BLaER1 (cell line): ENCODE measurements around the gene ANKMY1.

Experiments used
- H3K27ac ChIP-seq: shearing (Covaris generic); formaldehyde crosslinking; 2 replicates; pipeline ENCODE4 v1.8.1; 2022
- H3K27me3 ChIP-seq: shearing (Covaris generic); formaldehyde crosslinking; 2 replicates; pipeline ENCODE4 v1.8.1; 2022
- H3K36me3 ChIP-seq: shearing (Covaris generic); formaldehyde crosslinking; 2 replicates; pipeline ENCODE4 v1.8.1; 2022
- H3K4me1 ChIP-seq: shearing (Covaris generic); formaldehyde crosslinking; 2 replicates; pipeline ENCODE4 v1.8.1; 2022
- H3K4me2 ChIP-seq: shearing (Covaris generic); formaldehyde crosslinking; 2 replicates; pipeline ENCODE4 v1.8.1; 2022
- H3K4me3 ChIP-seq: shearing (Covaris generic); formaldehyde crosslinking; 2 replicates; pipeline ENCODE4 v1.8.1; 2022
- H3K9ac ChIP-seq: shearing (Covaris generic); formaldehyde crosslinking; 2 replicates; pipeline ENCODE4 v1.8.1; 2022
- H3K9me3 ChIP-seq: shearing (Covaris generic); formaldehyde crosslinking; 2 replicates; pipeline ENCODE4 v1.8.1; 2022
- H4K20me1 ChIP-seq: shearing (Covaris generic); formaldehyde crosslinking; 2 replicates; pipeline ENCODE4 v1.8.1; 2022
- Cebpa-rat ChIP-seq: shearing (Covaris generic); IDR thresholded peaks from 2 replicates; pipeline ENCODE4 v1.8.1; 2022

The ANKMY1 gene

DNA sequence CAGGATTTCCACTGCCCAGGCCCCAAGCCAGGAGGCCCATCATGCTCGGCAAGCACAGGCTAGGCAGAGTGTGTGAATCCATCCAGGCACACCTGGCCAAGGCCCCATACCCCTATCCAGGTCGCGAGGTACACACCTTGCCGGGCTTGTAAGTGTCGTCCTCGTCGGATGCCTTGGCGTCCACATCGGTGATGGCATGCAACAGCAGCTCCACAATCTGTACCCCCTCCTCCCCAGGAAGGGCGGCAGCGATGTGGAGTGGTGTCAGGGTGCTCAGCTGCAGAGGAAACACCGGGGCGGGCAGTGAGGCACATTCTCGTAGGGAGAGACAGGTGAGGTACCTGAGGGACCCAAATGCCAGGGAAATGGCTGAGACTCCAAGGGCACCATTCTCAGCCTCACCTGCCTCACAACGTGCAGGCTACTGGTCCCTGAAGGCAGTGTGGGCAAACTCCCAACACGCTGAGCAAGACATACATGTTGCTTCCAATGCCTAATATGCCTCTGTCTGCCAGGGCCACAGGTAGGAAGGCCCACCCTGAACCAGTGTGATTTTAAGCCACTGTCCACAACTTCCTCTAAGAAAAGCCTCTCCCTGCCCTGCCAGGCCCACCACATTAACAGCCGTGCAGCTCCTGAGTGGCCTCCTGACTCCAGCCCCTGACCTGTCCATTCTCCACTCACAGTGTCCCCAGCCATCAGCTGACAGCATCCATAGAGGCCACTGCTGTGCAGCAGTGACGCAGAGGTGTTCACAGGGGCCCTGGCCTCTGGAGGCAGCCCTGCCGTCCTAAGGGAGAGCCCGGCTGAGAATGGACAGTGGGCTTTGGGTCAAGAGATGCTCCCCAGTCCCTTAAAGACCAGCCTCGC is 44.9 kb downstream of the ANKMY1 start:
- Histone ChIP-seq H3K9ac (no peak overlapping the region), H3K9me3 (no peaks in the 10 kb centered on the region), H3K4me3 (no peak overlapping the region), H4K20me1 (peaks cover 14% of the 10 kb centered on the region; the same call in 1 of the 2 replicates), H3K27me3 (no peaks in the 10 kb centered on the region), H3K36me3 (peaks cover 61% of the 10 kb centered on the region), H3K4me1 (peaks cover 15% of the 10 kb centered on the region), H3K4me2 (no peak overlapping the region), H3K27ac (no peak overlapping the region)
- TF ChIP-seq Cebpa-rat, result no peak

DNA sequence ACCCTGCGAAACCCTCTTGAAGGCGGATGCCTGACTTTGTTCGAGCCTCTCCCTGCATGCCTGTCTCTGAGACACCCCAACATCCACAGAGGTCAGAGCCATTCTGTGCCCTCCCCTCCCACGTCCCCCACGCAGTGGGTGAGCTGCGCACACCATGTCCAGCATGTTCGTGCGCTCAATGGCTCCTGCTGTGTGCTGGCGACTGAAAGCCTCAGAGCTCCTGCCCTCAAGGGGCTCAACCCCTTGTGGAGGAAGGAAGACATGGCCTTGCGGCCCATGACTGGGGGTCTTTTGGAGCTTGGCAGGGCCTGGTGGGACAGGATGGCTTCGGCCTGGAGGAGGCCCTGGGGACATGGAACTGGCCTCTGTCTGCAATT is 45.7 kb downstream of the ANKMY1 start:
- no peak overlapping the region for H3K9ac ChIP-seq
- TF ChIP-seq Cebpa-rat, result no peak

DNA sequence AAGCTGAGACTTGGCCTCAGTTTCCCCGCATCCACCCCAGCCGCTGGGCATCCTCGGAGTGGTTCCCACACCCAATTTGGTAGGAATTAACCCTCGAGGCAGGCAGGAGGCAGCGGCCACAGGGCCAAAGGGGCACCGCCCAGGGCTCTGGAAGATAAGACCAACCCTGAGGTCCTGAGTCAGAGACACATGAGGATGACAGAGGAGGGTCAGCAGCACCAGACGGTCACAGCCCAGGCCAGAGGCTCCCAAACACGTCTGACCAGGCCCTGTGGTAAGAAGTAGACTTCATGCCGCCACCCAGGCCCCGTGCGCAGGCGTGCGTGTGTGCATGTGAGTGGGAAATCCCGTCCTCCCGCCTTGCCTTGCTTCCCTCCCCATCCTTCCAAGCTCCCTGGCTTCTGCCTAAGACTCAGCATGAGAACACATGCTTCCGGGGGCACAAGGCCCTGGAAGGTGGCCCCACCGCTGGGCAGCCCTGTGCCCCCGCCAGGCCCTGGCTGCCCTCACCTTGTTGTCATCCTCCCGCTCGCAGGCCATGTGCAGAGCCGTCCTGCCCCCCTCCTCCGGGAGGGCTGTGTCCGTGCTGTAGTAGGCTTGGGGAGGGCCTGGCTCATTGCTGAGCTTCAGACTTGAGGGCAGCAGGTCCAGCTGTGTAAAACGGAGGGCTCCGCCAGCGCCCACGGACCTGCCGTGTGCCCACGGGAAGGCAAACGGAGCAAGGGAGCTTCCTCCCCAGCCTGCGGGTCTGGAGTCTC is 46.3 kb downstream of the ANKMY1 start:
- no peaks in the 10 kb centered on the region for H3K27me3 ChIP-seq
- H3K9me3 ChIP-seq, result no peaks in the 10 kb centered on the region
- H3K36me3 ChIP-seq, result peaks cover 61% of the 10 kb centered on the region
- H3K4me1 ChIP-seq, result peaks cover 15% of the 10 kb centered on the region
- no peak overlapping the region for H3K9ac ChIP-seq
- peaks cover 14% of the 10 kb centered on the region; the same call in 1 of the 2 replicates for H4K20me1 ChIP-seq
- H3K4me3 ChIP-seq, result no peak overlapping the region
- TF ChIP-seq Cebpa-rat, result no peak
- no peak overlapping the region for H3K27ac ChIP-seq
- no peak overlapping the region for H3K4me2 ChIP-seq

More for the DNA sequence above, 45.7 kb downstream of the ANKMY1 start:
- Histone ChIP-seq H3K4me1 (peaks cover 15% of the 10 kb centered on the region), H3K4me3 (no peak overlapping the region), H3K4me2 (no peak overlapping the region), H3K36me3 (peaks cover 58% of the 10 kb centered on the region), H3K9me3 (no peaks in the 10 kb centered on the region), H4K20me1 (peaks cover 14% of the 10 kb centered on the region; the same call in 1 of the 2 replicates), H3K27ac (no peak overlapping the region), H3K27me3 (no peaks in the 10 kb centered on the region)

DNA sequence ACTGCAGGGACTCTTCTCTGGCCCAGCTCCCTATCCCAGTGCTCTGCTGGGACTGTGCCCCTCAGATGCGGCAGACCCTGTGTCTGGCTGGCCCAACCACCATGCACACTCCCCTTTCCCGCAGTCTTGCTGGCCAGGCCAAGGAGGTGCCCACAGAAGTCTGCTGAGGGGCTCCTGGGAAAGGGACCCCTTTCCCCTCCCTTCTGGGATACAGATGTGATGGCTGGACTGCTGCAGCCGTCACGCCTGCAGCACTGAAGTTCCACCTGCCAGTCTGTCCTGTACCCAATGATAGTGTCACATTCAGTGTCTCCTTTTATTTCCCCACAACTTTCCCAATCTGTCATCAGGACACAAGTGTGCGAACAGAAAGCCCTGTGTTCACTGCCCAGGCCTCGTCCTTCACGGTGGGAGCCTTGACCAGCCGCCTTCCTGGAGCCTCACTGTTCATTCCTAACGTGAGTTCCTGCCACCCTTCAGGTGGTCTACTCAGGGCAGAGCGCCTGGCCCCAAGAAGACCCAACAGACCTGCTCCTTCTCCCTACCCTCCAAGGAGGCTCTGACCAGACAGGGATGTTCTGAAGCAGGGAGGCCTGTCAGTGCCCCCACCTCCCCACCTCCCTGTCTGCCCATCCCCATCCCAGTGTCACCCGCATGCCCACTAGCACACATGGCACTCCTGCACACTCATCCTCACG is 47.1 kb downstream of the ANKMY1 start:
- no peaks in the 10 kb centered on the region for H3K9me3 ChIP-seq
- peaks cover 69% of the 10 kb centered on the region for H3K36me3 ChIP-seq
- H3K27me3 ChIP-seq, result no peaks in the 10 kb centered on the region
- no peak overlapping the region for H3K9ac ChIP-seq
- H3K4me1 ChIP-seq, result peaks cover 15% of the 10 kb centered on the region
- TF ChIP-seq Cebpa-rat, result no peak
- H4K20me1 ChIP-seq, result peaks cover 14% of the 10 kb centered on the region; the same call in 1 of the 2 replicates
- H3K4me3 ChIP-seq, result no peak overlapping the region
- H3K4me2 ChIP-seq, result no peak overlapping the region
- no peak overlapping the region for H3K27ac ChIP-seq

DNA sequence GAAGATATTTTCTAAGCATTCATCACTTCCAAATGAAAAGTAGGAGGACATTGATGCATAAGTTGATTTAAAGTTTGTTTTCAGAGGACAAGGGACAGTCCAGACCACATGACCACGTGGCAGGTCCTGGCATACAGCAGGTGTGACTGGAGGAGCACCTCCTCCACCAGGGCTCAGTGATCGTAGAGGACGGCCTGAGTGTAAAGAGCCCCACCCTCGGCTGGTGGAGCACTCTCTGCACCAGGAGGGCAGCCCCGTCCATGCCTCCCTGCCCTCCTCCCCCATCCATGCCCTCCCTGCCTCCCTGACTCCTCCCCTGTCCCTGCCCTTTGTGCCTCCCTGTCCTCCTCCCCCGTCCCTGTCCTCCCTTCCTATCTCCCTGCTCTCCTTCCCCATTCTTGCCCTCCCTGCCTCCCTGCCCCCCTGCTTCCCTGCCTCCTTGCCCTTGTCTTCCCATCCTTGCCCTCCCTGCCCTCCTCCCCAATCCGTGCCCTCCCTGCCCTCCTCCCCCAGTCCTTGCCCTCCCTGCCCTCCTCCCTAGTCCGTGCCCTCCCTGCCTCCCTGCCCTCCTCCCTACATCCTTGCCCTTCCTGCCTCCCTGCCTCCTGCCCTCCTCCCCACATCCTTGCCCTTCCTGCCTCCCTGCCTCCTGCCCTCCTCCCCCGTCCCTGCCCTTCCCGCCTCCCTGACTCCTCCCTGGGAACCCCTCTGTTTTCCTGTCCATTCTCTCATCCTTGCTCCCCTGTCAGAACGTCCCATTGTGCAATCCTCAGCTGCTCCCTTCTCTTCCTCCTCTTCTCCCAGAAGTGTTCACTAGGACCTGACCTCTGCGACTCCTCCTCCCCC is 47.9 kb downstream of the ANKMY1 start:
- Histone ChIP-seq H3K36me3 (peaks cover 75% of the 10 kb centered on the region), H4K20me1 (peaks cover 14% of the 10 kb centered on the region; the same call in 1 of the 2 replicates), H3K4me2 (no peak overlapping the region), H3K27ac (no peak overlapping the region), H3K27me3 (no peaks in the 10 kb centered on the region), H3K9me3 (no peaks in the 10 kb centered on the region), H3K9ac (no peak overlapping the region), H3K4me3 (no peak overlapping the region), H3K4me1 (peaks cover 15% of the 10 kb centered on the region)
- TF ChIP-seq Cebpa-rat, result no peak

DNA sequence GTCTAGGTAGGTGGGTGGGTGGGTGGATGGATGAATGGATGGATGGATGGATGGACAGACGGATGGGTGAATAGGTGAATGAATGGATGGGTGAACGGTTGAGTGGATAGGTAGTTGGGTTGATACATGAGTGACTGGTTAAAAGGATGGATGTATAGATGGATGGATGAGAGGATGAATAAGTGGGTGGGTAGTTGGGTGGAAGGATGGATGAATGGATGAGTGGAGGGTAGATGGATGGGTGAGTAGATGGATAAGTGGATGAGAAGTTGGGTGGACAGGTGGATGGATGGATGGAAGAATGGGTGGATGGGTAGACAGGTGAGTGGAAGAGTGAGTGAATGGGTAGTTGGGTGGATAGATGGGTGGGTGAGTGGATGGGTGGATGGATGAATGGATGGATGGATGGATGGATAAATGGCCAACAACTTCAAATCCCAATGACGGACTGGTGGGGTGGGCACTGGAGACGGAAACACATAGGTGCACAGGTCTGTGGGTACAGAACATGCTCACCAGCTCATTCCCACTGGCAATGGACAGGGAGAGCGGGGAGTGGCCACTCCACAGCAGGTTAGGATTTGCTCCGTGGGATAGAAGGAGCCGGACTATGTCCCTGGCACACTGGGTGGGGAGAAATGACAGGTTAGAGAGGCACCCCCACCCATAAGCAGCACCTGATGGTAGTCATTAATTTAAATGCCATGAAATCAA is 48.8 kb downstream of the ANKMY1 start:
- H3K9me3 ChIP-seq, result no peaks in the 10 kb centered on the region
- H3K9ac ChIP-seq, result no peak overlapping the region
- peaks cover 9% of the 10 kb centered on the region; the same call in 1 of the 2 replicates for H4K20me1 ChIP-seq
- H3K27ac ChIP-seq, result no peak overlapping the region
- H3K4me3 ChIP-seq, result no peak overlapping the region
- H3K4me2 ChIP-seq, result no peak overlapping the region
- H3K36me3 ChIP-seq, result peaks cover 78% of the 10 kb centered on the region
- H3K4me1 ChIP-seq, result peaks cover 6% of the 10 kb centered on the region
- TF ChIP-seq Cebpa-rat, result no peak
- H3K27me3 ChIP-seq, result no peaks in the 10 kb centered on the region

DNA sequence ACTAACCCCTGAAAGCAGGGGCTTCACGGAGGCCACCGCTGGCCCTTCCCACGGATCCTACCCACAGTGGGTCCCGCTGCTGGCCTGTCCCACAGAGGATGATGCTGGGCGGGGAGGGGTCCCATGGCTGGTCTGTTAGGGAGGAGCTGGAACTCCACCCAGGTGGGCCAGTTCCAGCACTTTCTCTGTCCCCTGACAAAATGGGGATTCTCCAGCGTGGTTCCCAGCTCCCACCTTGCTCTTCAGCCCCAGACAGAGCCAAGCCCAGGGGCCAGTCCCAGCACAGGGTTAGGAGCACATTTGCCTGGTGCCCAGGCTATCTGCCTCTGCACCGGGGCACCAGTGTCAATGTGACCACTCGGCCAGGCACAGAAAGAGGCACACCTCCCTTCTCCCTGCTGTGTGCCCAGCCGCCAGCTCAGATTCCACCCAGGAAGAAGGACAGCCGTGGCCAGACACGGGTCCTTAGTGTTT is 50.0 kb downstream of the ANKMY1 start:
- Histone ChIP-seq H3K4me2 (no peak overlapping the region), H3K9ac (no peak overlapping the region), H3K4me3 (no peak overlapping the region), H3K9me3 (no peaks in the 10 kb centered on the region), H3K4me1 (no peaks in the 10 kb centered on the region), H3K27ac (no peak overlapping the region), H3K27me3 (no peaks in the 10 kb centered on the region), H3K36me3 (peaks cover 81% of the 10 kb centered on the region), H4K20me1 (peaks cover 1% of the 10 kb centered on the region; the same call in 1 of the 2 replicates)
- TF ChIP-seq Cebpa-rat, result no peak

DNA sequence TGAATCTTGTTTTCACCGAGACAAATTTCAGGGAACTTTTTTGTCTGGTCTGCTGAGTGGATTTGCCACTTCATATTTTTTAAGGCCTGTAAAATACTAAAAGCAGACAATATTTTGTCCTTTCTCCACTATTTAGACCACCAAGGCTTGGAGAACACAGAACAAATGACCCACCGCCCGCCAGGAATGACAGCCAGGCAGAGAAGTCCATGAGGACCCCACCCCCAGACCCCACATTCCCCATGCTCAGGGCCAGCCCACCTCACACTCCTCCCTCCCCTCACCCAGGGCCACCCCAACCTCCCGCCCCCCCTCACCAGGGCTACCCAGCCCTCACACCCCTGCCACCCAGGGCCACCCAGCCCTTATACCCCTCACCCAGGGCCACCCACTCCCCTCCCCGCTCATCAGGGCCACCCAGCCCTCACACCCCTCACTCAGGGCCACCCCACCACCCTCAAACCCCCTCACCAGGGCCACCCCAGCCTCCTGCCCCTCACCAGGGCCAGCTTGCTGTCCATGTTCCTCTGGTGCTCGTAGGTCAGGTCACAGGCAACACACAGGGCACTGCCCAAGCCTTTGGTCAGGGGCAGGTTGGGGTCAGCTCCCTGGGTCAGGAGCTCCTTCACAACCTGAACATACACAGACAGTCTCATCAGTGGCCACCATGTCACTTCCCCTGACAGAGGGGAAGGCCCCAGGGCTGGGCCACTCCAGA is 50.6 kb downstream of the ANKMY1 start:
- H4K20me1 ChIP-seq, result no peaks in the 10 kb centered on the region
- no peak overlapping the region for H3K9ac ChIP-seq
- H3K36me3 ChIP-seq, result peaks cover 76% of the 10 kb centered on the region
- H3K4me2 ChIP-seq, result no peak overlapping the region
- H3K4me1 ChIP-seq, result no peaks in the 10 kb centered on the region
- TF ChIP-seq Cebpa-rat, result no peak
- H3K4me3 ChIP-seq, result no peak overlapping the region
- H3K27ac ChIP-seq, result no peak overlapping the region
- H3K9me3 ChIP-seq, result no peaks in the 10 kb centered on the region
- no peaks in the 10 kb centered on the region for H3K27me3 ChIP-seq
